Neural cell (in vitro differentiated cells): ENCODE data around the gene CDKAL1. TPM values are rescaled to one million over a fixed set of nuclear protein-coding genes. Genes with fewer than 3 reads are reported as not detected.

ENCODE experiments used
- H2AFZ ChIP-seq: fragments of 200-600, 300-800 bp; sonication (generic), shearing (Covaris generic); 2 replicates; pipeline ENCODE4 v1.6.0; 2014; ENCODE audit warnings: low read depth, mild to moderate bottlenecking, antibody characterized with exemption, low read length, moderate library complexity
- H3F3A ChIP-seq: fragments of 200-600 bp; shearing (Covaris generic); 2 replicates; pipeline ENCODE4 v1.6.1; 2016; ENCODE audit warnings: mild to moderate bottlenecking, moderate library complexity, mixed read lengths, antibody characterized with exemption, low read length; ENCODE audit not compliant: insufficient read depth, poor library complexity, severe bottlenecking
- H3K27ac ChIP-seq: fragments of 200-600, 300-800 bp; sonication (generic), shearing (Covaris generic); 2 replicates; pipeline ENCODE4 v1.5.1; 2014; ENCODE audit warnings: mild to moderate bottlenecking, low read length, moderate library complexity
- H3K27me3 ChIP-seq: fragments of 300-800, 200-600 bp; sonication (generic), shearing (Covaris generic); 2 replicates; pipeline ENCODE4 v1.6.0; 2014; ENCODE audit warnings: mild to moderate bottlenecking, low read depth, low read length, moderate library complexity; ENCODE audit not compliant: insufficient read depth
- H3K36me3 ChIP-seq: fragments of 300-800, 200-600 bp; sonication (generic), shearing (Covaris generic); 2 replicates; pipeline ENCODE4 v1.5.1; 2014; ENCODE audit warnings: mild to moderate bottlenecking, antibody characterized with exemption, low read length, moderate library complexity; ENCODE audit not compliant: insufficient read depth
- H3K4me2 ChIP-seq: fragments of 300-800, 200-600 bp; sonication (generic), shearing (Covaris generic); 2 replicates; pipeline ENCODE4 v1.6.0; 2014; ENCODE audit warnings: mild to moderate bottlenecking, low read length
- H3K4me3 ChIP-seq: fragments of 300-800, 200-600 bp; sonication (generic), shearing (Covaris generic); 2 replicates; pipeline ENCODE4 v1.5.1; 2014; ENCODE audit warnings: mild to moderate bottlenecking, low read length, moderate library complexity
- H3K79me2 ChIP-seq: fragments of 200-600 bp; shearing (Covaris generic); replicated peaks from 2 replicates; pipeline ENCODE4 v1.6.0; 2014; ENCODE audit warnings: mild to moderate bottlenecking, low read length, moderate library complexity; ENCODE audit not compliant: insufficient read depth
- H3K9ac ChIP-seq: fragments of 300-800, 200-600 bp; sonication (generic), shearing (Covaris generic); 2 replicates; pipeline ENCODE4 v1.6.1; 2016; ENCODE audit warnings: mild to moderate bottlenecking, low read length, mixed read lengths
- H3K9me2 ChIP-seq: fragments of 200-600 bp; shearing (Covaris generic); 2 replicates; pipeline ENCODE4 v1.6.1; 2016; ENCODE audit warnings: mild to moderate bottlenecking, low read length, mixed read lengths; ENCODE audit not compliant: insufficient read depth
- H3K9me3 ChIP-seq: fragments of 200-600, 300-800 bp; sonication (generic), shearing (Covaris generic); 2 replicates; pipeline ENCODE4 v1.6.1; 2016; ENCODE audit warnings: mild to moderate bottlenecking, mixed run types, low read length, moderate library complexity, mixed read lengths
- H4K20me1 ChIP-seq: fragments of 200-600 bp; shearing (Covaris generic); 2 replicates; pipeline ENCODE4 v1.6.1; 2016; ENCODE audit warnings: mild to moderate bottlenecking, mixed run types; ENCODE audit not compliant: insufficient read depth
- EP300 ChIP-seq: fragments of 450-650 bp; conservative IDR thresholded peaks from 2 replicates; pipeline ENCODE4 v1.6.1; 2014; ENCODE audit warnings: antibody characterized with exemption, mild to moderate bottlenecking, moderate library complexity; ENCODE audit not compliant: poor library complexity, severe bottlenecking
- EZH2 ChIP-seq: fragments of 200-600, 300-800 bp; shearing (Covaris generic), sonication (generic); IDR thresholded peaks from 2 replicates; pipeline ENCODE4 v1.6.1; 2014; ENCODE audit warnings: antibody characterized with exemption, low read length, borderline replicate concordance, mild to moderate bottlenecking; ENCODE audit not compliant: insufficient read depth, poor library complexity, severe bottlenecking
- MXI1 ChIP-seq: fragments of 450-650 bp; conservative IDR thresholded peaks from 2 replicates; pipeline ENCODE4 v1.6.1; 2014; ENCODE audit warnings: antibody characterized with exemption, mild to moderate bottlenecking; ENCODE audit not compliant: poor library complexity, severe bottlenecking
- POLR2AphosphoS5 ChIP-seq: IDR thresholded peaks from 2 replicates; pipeline ENCODE4 v1.6.1; 2012
- SMC3 ChIP-seq: fragments of 450-650 bp; conservative IDR thresholded peaks from 2 replicates; pipeline ENCODE4 v1.6.1; 2014; ENCODE audit warnings: antibody characterized with exemption, mild to moderate bottlenecking, moderate library complexity; ENCODE audit not compliant: poor library complexity
- TAF1 ChIP-seq: IDR thresholded peaks from 2 replicates; pipeline ENCODE4 v1.6.1; 2012; ENCODE audit warnings: low read depth
- polyA plus RNA-seq: library from polyadenylated mRNA; depleted of rRNA; stranded (reverse); fragments of >200 nt; gene quantifications from 2 replicates; pipeline ENCODE4 v1.2.3, GENCODE V29; 2014
- TF ChIP-seq, protein P1 (sequence below): fragments of 450-650 bp; IDR thresholded peaks from 2 replicates; pipeline ENCODE4 v1.5.1; 2014; ENCODE audit warnings: antibody characterized with exemption, mild to moderate bottlenecking, moderate library complexity; ENCODE audit not compliant: poor library complexity, severe bottlenecking

CDKAL1 gene
- polyA plus RNA-seq, 1 donor from 2014 or later, result 10.7 TPM

DNA sequence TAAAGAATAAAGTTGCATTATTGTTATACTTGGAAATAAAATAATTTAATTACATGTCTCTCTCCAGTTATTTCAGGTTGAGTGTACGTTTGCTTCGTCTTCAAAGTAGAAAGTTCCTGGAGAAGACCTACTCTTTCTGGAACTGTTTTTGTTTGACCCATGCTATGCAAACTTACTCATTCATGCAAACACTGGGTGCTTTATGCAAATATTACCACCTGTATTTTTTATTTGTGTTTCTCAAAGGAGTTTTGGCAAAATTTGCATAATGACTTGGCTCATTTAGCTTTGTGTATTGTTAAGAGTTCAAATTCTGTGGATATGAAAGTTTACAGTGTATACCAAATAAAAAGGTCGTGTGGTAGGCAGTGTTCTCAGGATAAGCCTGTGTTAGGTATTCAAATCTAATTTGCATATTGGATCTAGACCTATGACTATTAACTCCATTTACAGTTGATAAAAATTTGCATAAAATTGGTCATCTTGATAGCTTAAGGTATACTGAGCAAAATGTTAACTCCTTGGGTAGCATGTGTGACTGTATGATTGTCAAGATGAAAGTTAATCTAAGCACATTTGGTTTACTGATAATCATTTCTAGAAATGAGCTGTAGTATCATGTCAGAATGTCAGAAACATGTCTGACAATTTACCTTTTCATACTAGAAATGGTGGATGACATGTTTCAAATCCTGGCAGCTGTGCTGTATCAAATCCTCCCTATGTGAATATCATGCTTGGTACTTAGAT lies 65.2 kb downstream of the CDKAL1 start:
- H3K4me2 ChIP-seq, result no peak overlapping the region
- H3K79me2 ChIP-seq, result no peaks in the 10 kb centered on the region
- no peaks in the 10 kb centered on the region for H4K20me1 ChIP-seq
- no peak overlapping the region for H3K9ac ChIP-seq
- peak overlapping the region; percentile 15 for H3K27ac ChIP-seq
- H3K9me3 ChIP-seq, result no peaks in the 10 kb centered on the region
- H3K4me3 ChIP-seq, result no peak overlapping the region
- no peaks in the 10 kb centered on the region for H3K27me3 ChIP-seq
- no peak overlapping the region for H2AFZ ChIP-seq
- peaks cover 3% of the 10 kb centered on the region for H3K36me3 ChIP-seq
- no peaks in the 10 kb centered on the region for H3K9me2 ChIP-seq
- H3F3A ChIP-seq, result peaks cover 2% of the 10 kb centered on the region
- TF ChIP-seq TAF1, result no peak
- peak; percentile 94 for TF ChIP-seq POLR2AphosphoS5
- peak; percentile 99 for TF ChIP-seq EP300
- no peak for TF ChIP-seq SMC3

DNA sequence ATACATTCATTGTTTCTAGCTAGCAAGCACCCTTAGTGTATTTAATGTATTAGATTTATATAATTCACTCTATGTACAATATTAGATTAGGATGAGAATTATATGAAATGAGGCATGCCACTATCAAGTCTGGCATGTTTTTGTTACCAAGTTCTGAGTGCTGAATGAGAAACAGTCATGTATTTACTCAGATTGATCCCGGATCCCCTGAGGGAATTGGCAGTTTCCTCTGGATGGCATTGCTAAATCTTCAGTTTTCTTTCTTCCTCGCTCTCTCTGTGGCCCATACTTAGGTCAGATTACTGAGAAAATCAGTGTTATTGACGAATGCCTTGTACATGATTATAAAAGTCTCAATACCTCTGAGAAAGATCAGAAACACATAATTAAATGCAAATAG lies 66.6 kb downstream of the CDKAL1 start:
- no peak overlapping the region for H3K4me2 ChIP-seq
- no peaks in the 10 kb centered on the region for H3K9me2 ChIP-seq
- H2AFZ ChIP-seq, result no peak overlapping the region
- H4K20me1 ChIP-seq, result no peaks in the 10 kb centered on the region
- H3K9ac ChIP-seq, result no peak overlapping the region
- H3K79me2 ChIP-seq, result no peaks in the 10 kb centered on the region
- H3K27me3 ChIP-seq, result no peaks in the 10 kb centered on the region
- H3K4me3 ChIP-seq, result no peak overlapping the region
- no peak overlapping the region for H3K27ac ChIP-seq
- no peaks in the 10 kb centered on the region for H3K9me3 ChIP-seq
- H3F3A ChIP-seq, result peaks cover 2% of the 10 kb centered on the region
- peaks cover 2% of the 10 kb centered on the region for H3K36me3 ChIP-seq
- no peak for TF ChIP-seq EP300
- peak; percentile 23 for TF ChIP-seq POLR2AphosphoS5
- TF ChIP-seq EZH2, result no peak
- TF ChIP-seq SMC3, result no peak

DNA sequence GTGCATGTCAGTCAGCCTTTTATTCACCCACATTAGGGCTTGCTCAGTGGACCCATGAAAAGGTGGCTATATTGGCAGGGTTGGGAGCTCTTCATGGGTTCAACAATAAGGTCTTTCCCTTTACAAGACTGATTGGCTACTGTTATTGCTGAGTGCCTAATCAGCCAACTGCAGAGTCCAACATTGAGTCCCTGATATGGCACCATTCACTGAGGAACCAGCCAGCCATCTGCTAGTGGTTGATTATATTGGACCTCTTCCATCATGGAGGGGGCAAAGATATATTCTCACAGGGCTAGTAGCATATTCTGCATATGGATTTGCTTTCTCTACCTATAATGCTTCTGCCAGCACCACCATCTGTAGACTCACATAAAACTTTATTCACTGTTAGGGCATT lies 69.9 kb downstream of the CDKAL1 start:
- no peaks in the 10 kb centered on the region for H3K36me3 ChIP-seq
- H3K4me2 ChIP-seq, result no peak overlapping the region
- no peaks in the 10 kb centered on the region for H4K20me1 ChIP-seq
- H3K4me3 ChIP-seq, result no peak overlapping the region
- no peak overlapping the region for H3K9ac ChIP-seq
- H3K9me3 ChIP-seq, result no peaks in the 10 kb centered on the region
- TF ChIP-seq, protein P1, sequence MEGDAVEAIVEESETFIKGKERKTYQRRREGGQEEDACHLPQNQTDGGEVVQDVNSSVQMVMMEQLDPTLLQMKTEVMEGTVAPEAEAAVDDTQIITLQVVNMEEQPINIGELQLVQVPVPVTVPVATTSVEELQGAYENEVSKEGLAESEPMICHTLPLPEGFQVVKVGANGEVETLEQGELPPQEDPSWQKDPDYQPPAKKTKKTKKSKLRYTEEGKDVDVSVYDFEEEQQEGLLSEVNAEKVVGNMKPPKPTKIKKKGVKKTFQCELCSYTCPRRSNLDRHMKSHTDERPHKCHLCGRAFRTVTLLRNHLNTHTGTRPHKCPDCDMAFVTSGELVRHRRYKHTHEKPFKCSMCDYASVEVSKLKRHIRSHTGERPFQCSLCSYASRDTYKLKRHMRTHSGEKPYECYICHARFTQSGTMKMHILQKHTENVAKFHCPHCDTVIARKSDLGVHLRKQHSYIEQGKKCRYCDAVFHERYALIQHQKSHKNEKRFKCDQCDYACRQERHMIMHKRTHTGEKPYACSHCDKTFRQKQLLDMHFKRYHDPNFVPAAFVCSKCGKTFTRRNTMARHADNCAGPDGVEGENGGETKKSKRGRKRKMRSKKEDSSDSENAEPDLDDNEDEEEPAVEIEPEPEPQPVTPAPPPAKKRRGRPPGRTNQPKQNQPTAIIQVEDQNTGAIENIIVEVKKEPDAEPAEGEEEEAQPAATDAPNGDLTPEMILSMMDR, result no peak
- peaks cover 2% of the 10 kb centered on the region for H3F3A ChIP-seq
- H3K9me2 ChIP-seq, result no peaks in the 10 kb centered on the region
- no peak overlapping the region for H2AFZ ChIP-seq
- H3K79me2 ChIP-seq, result no peaks in the 10 kb centered on the region
- no peak overlapping the region for H3K27ac ChIP-seq
- H3K27me3 ChIP-seq, result no peaks in the 10 kb centered on the region

DNA sequence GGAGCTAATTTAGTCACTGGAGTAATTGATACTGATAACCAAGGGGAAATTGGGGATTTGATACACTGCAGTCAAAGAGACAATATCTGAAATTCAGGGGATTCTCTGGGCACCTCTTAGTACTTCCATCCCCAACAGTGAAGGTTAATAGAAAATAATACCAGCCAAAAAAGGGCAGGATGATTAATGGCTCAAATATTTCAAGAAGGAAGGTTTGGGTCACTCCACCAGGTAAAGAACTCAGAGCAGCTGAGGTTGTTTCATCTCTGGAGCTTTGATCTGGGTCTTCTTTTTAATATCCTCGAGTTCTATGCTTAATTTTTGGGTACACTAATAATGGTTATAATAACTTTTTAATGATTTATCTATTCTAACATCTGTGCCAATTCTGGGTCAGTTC lies 70.8 kb downstream of the CDKAL1 start:
- H3K4me3 ChIP-seq, result no peak overlapping the region
- no peak for TF ChIP-seq POLR2AphosphoS5
- no peak for TF ChIP-seq EZH2
- TF ChIP-seq SMC3, result no peak
- TF ChIP-seq EP300, result no peak
- TF ChIP-seq MXI1, result no peak
- TF ChIP-seq, protein P1, result no peak
- H3K27ac ChIP-seq, result no peak overlapping the region
- no peaks in the 10 kb centered on the region for H3K9me2 ChIP-seq
- H4K20me1 ChIP-seq, result no peaks in the 10 kb centered on the region
- H3K9ac ChIP-seq, result no peak overlapping the region
- no peaks in the 10 kb centered on the region for H3K36me3 ChIP-seq
- no peaks in the 10 kb centered on the region for H3K27me3 ChIP-seq
- H3K4me2 ChIP-seq, result no peak overlapping the region
- H3K9me3 ChIP-seq, result no peaks in the 10 kb centered on the region
- no peaks in the 10 kb centered on the region for H3F3A ChIP-seq
- H2AFZ ChIP-seq, result no peak overlapping the region
- no peaks in the 10 kb centered on the region for H3K79me2 ChIP-seq
